Karpas-422 (cell line): ENCODE results near the gene DISC1. TPM values are rescaled to one million over a fixed set of nuclear protein-coding genes. Genes with fewer than 3 reads are reported as not detected.
A peak's percentile ranks its signal among the peaks of the same experiment; 100 is the strongest.
"Not testable (repeated sequence)": the region's sequence is repeated elsewhere in the genome, so short reads cannot be mapped to it uniquely, and the experiment has no call there.

Source experiments
- DNase-seq: peaks from one replicate; pipeline ENCODE4 v3.0.0-alpha.2; 2015
- H2AFZ ChIP-seq: fragments of 200-600 bp; sonication (generic); 2 replicates; pipeline ENCODE4 v1.6.1; 2014; ENCODE audit warnings: antibody characterized with exemption, low read length, mixed read lengths
- H3K27ac ChIP-seq: fragments of 200-600 bp; sonication (generic); 2 replicates; pipeline ENCODE4 v1.5.1; 2014; ENCODE audit warnings: mild to moderate bottlenecking, low read length, moderate library complexity
- H3K27me3 ChIP-seq: fragments of 200-600 bp; sonication (generic); 2 replicates; pipeline ENCODE4 v1.6.1; 2014; ENCODE audit warnings: low read length, mixed read lengths
- H3K36me3 ChIP-seq: fragments of 200-600 bp; sonication (generic); 2 replicates; pipeline ENCODE4 v1.6.1; 2014; ENCODE audit warnings: low read length, mixed read lengths; ENCODE audit not compliant: insufficient read depth
- H3K4me1 ChIP-seq: fragments of 200-600 bp; sonication (generic); 2 replicates; pipeline ENCODE4 v1.6.1; 2014; ENCODE audit warnings: mild to moderate bottlenecking, low read length, mixed read lengths
- H3K4me2 ChIP-seq: fragments of 200-600 bp; sonication (generic); 2 replicates; pipeline ENCODE4 v1.6.1; 2014; ENCODE audit warnings: low read length, low read depth, mild to moderate bottlenecking; ENCODE audit not compliant: poor library complexity, severe bottlenecking
- H3K4me3 ChIP-seq: fragments of 200-600 bp; sonication (generic); 2 replicates; pipeline ENCODE4 v1.5.1; 2014; ENCODE audit warnings: mild to moderate bottlenecking, antibody characterized with exemption, low read length, mixed read lengths
- H3K79me2 ChIP-seq: fragments of 200-600 bp; sonication (generic); 2 replicates; pipeline ENCODE4 v1.6.1; 2014; ENCODE audit warnings: mild to moderate bottlenecking, low read length, mixed read lengths
- H3K9ac ChIP-seq: fragments of 200-600 bp; sonication (generic); 2 replicates; pipeline ENCODE4 v1.6.0; 2014; ENCODE audit warnings: low read length
- H3K9me2 ChIP-seq: fragments of 200-600 bp; sonication (generic), shearing (Covaris generic); replicated peaks from 2 replicates; pipeline ENCODE4 v1.6.0; 2014; ENCODE audit warnings: mild to moderate bottlenecking, low read length, moderate library complexity; ENCODE audit not compliant: insufficient read depth
- H3K9me3 ChIP-seq: fragments of 300-700, 200-600 bp; sonication (generic); 2 replicates; pipeline ENCODE4 v1.6.1; 2014; ENCODE audit warnings: low read length, mixed read lengths
- H4K20me1 ChIP-seq: fragments of 200-600 bp; sonication (generic); 2 replicates; pipeline ENCODE4 v1.6.1; 2014; ENCODE audit warnings: mild to moderate bottlenecking, antibody characterized with exemption, low read length, low read depth; ENCODE audit not compliant: insufficient read depth
- total RNA-seq: library from RNA; depleted of rRNA; stranded (reverse); fragments of >200 nt; shearing (Covaris generic); gene quantifications from 2 replicates; pipeline ENCODE4 v1.2.3, GENCODE V29; 2014; ENCODE audit warnings: low replicate concordance

DISC1 gene
- total RNA-seq, 1 experiment from 2014 or later: 6.4 TPM

- not testable (repeated sequence) for H3K4me3 ChIP-seq, H3K9me2 ChIP-seq
Measured at GRCh38 chr1:231961801-231962200, 335.2 kb downstream of the DISC1 start.

GRCh38 chr1:231962636-231963035, 336.0 kb downstream of the DISC1 start:
- no peak overlapping the region for H2AFZ ChIP-seq
- H3K27ac ChIP-seq: no peak overlapping the region
- H3K4me1 ChIP-seq: no peaks in the 10 kb centered on the region
- no peaks in the 10 kb centered on the region for H3K9me2 ChIP-seq
- no peaks in the 10 kb centered on the region for H3K36me3 ChIP-seq
- no peak overlapping the region for H3K9ac ChIP-seq
- no peaks in the 10 kb centered on the region for H4K20me1 ChIP-seq
- no peaks in the 10 kb centered on the region for H3K9me3 ChIP-seq
- no peaks in the 10 kb centered on the region for H3K27me3 ChIP-seq
- no peak overlapping the region for H3K4me2 ChIP-seq
- DNase-seq: no peak
- no peak overlapping the region for H3K4me3 ChIP-seq
- H3K79me2 ChIP-seq: no peaks in the 10 kb centered on the region

More at GRCh38 chr1:231961801-231962200, 335.2 kb downstream of the DISC1 start:
- H2AFZ ChIP-seq, DNase-seq, H3K27ac ChIP-seq, H3K9ac ChIP-seq, H3K4me2 ChIP-seq, H3K27me3 ChIP-seq, H3K36me3 ChIP-seq, H4K20me1 ChIP-seq, H3K9me3 ChIP-seq, H3K4me1 ChIP-seq, H3K79me2 ChIP-seq: not testable (repeated sequence)

GRCh38 chr1:231964241-231964640, 337.7 kb downstream of the DISC1 start:
- no peaks in the 10 kb centered on the region for H3K36me3 ChIP-seq
- no peak for DNase-seq
- no peaks in the 10 kb centered on the region for H3K9me2 ChIP-seq
- H3K4me2 ChIP-seq: no peak overlapping the region
- H3K4me1 ChIP-seq: no peaks in the 10 kb centered on the region
- no peak overlapping the region for H3K9ac ChIP-seq
- no peaks in the 10 kb centered on the region for H3K27me3 ChIP-seq
- H3K79me2 ChIP-seq: no peaks in the 10 kb centered on the region
- H3K27ac ChIP-seq: no peak overlapping the region
- no peaks in the 10 kb centered on the region for H4K20me1 ChIP-seq
- H2AFZ ChIP-seq: no peak overlapping the region
- no peak overlapping the region for H3K4me3 ChIP-seq
- H3K9me3 ChIP-seq: no peaks in the 10 kb centered on the region

GRCh38 chr1:231964961-231965360, 338.4 kb downstream of the DISC1 start:
- H3K9me2 ChIP-seq: no peaks in the 10 kb centered on the region
- no peaks in the 10 kb centered on the region for H3K79me2 ChIP-seq
- no peaks in the 10 kb centered on the region for H3K9me3 ChIP-seq
- no peaks in the 10 kb centered on the region for H4K20me1 ChIP-seq
- no peak overlapping the region for H3K4me2 ChIP-seq
- no peak overlapping the region for H3K4me3 ChIP-seq
- no peaks in the 10 kb centered on the region for H3K27me3 ChIP-seq
- no peaks in the 10 kb centered on the region for H3K36me3 ChIP-seq
- no peak overlapping the region for H2AFZ ChIP-seq
- H3K4me1 ChIP-seq: no peaks in the 10 kb centered on the region
- no peak overlapping the region for H3K9ac ChIP-seq
- DNase-seq: no peak
- no peak overlapping the region for H3K27ac ChIP-seq

GRCh38 chr1:231965615-231966014, 339.0 kb downstream of the DISC1 start:
- H3K36me3 ChIP-seq: no peaks in the 10 kb centered on the region
- H4K20me1 ChIP-seq: no peaks in the 10 kb centered on the region
- H3K9ac ChIP-seq: no peak overlapping the region
- H3K27ac ChIP-seq: no peak overlapping the region
- no peaks in the 10 kb centered on the region for H3K27me3 ChIP-seq
- no peaks in the 10 kb centered on the region for H3K9me3 ChIP-seq
- no peaks in the 10 kb centered on the region for H3K9me2 ChIP-seq
- no peaks in the 10 kb centered on the region for H3K79me2 ChIP-seq
- no peaks in the 10 kb centered on the region for H3K4me1 ChIP-seq
- H3K4me3 ChIP-seq: no peak overlapping the region
- H2AFZ ChIP-seq: no peak overlapping the region
- DNase-seq: peak; percentile 26
- H3K4me2 ChIP-seq: no peak overlapping the region

GRCh38 chr1:231966983-231967382, 340.4 kb downstream of the DISC1 start:
- no peaks in the 10 kb centered on the region for H3K9me2 ChIP-seq
- H3K4me1 ChIP-seq: no peaks in the 10 kb centered on the region
- H3K4me3 ChIP-seq: no peak overlapping the region
- DNase-seq: no peak
- no peak overlapping the region for H2AFZ ChIP-seq
- no peaks in the 10 kb centered on the region for H4K20me1 ChIP-seq
- H3K79me2 ChIP-seq: no peaks in the 10 kb centered on the region
- H3K4me2 ChIP-seq: no peak overlapping the region
- no peaks in the 10 kb centered on the region for H3K9me3 ChIP-seq
- H3K27ac ChIP-seq: no peak overlapping the region
- H3K9ac ChIP-seq: no peak overlapping the region
- H3K27me3 ChIP-seq: no peaks in the 10 kb centered on the region
- no peaks in the 10 kb centered on the region for H3K36me3 ChIP-seq

GRCh38 chr1:231969076-231969475, 342.5 kb downstream of the DISC1 start:
- Histone ChIP-seq H3K27ac (no peak overlapping the region), H3K27me3 (no peaks in the 10 kb centered on the region), H3K4me1 (no peaks in the 10 kb centered on the region), H2AFZ (no peak overlapping the region), H3K9ac (no peak overlapping the region), H4K20me1 (no peaks in the 10 kb centered on the region), H3K9me2 (no peaks in the 10 kb centered on the region), H3K4me3 (no peak overlapping the region), H3K79me2 (no peaks in the 10 kb centered on the region), H3K36me3 (no peaks in the 10 kb centered on the region), H3K4me2 (no peak overlapping the region), H3K9me3 (no peaks in the 10 kb centered on the region)
- peak; percentile 26 for DNase-seq

GRCh38 chr1:231969761-231970160, 343.2 kb downstream of the DISC1 start:
- not testable (repeated sequence) for DNase-seq, H3K4me1 ChIP-seq, H3K27ac ChIP-seq, H3K4me2 ChIP-seq, H3K9ac ChIP-seq, H4K20me1 ChIP-seq, H3K9me3 ChIP-seq, H3K79me2 ChIP-seq, H2AFZ ChIP-seq, H3K4me3 ChIP-seq, H3K9me2 ChIP-seq, H3K36me3 ChIP-seq, H3K27me3 ChIP-seq

- Histone ChIP-seq H3K4me2 (no peak overlapping the region), H3K9ac (no peak overlapping the region), H3K9me3 (no peaks in the 10 kb centered on the region), H3K27me3 (no peaks in the 10 kb centered on the region), H3K27ac (no peak overlapping the region), H3K4me1 (no peaks in the 10 kb centered on the region), H3K36me3 (no peaks in the 10 kb centered on the region), H3K79me2 (no peaks in the 10 kb centered on the region), H3K9me2 (no peaks in the 10 kb centered on the region), H3K4me3 (no peak overlapping the region), H2AFZ (no peak overlapping the region), H4K20me1 (no peaks in the 10 kb centered on the region)
- DNase-seq: peak; percentile 64
Measured at GRCh38 chr1:231970684-231971083, 344.1 kb downstream of the DISC1 start.
